A549 treated with CpdA at 1 μM for 4 hours (cell line): ENCODE data around the gene TBC1D26. TPM values are rescaled to one million over a fixed set of nuclear protein-coding genes. Genes with fewer than 3 reads are reported as not detected.

Experiments
- total RNA-seq: library from RNA; stranded (reverse); fragments of 200-300 nt; extraction: Qiagen RNA extraction; gene quantifications from 5 replicates; pipeline ENCODE4 v1.2.3, GENCODE V29; 2022; ENCODE audit warnings: low read depth

Gene TBC1D26
- 0.05 TPM in 1 of 5 replicates, not detected in the others for total RNA-seq

DNA sequence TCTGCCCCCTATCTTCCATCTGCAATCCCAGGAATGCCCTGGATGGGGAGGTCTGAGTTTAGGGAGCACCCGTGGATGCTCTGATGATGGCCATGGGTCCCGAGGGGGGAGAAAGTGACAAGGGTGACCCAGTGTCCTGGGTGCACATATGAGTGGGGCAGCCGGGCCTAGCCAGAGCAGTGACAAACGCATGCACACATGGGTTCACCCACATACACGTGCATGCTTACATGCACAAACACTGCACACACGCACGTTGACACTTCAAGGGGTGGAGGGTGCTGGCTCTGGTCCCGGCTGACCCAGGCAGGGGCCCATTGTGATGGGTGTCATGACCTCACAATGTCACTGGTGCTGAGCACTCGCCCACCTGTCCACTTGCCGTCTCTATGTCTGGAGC is at the start of gene TBC1D26:
Gene TBC1D26, plus strand, starts transcription at position 384 of the 400 bp plus-strand sequence. CDS start 3,066 bp downstream, outside the sequence.

DNA sequence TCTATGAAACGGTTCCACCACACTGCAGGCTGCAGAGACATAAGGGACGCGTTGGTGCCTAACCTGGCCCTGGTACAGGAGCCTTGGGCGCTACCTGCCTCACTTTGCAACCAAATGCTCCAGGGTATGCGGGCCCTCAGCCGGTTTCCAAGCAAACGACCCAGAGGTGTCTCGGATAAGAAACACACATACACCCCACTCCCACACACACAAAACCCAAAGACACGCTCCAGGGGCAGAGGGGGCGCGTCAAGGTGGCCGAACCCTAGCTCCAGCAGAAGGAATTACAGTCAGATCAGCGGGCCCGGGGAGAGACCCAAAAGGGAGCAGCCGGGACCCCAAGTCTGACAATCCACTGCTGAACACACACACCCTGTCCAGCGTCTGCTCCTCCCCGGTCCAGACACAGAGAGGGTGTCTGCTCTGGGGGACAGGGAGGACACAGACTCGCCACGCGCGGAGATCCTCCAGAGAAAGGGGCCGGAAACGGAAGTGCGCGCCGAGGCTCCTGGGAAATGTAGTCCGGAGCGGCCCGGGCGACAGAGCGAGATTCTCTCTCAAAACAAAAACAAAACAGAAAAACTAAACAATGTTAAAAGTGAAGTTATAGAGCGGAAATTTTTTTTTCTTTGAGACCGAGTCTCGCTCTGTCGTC is 48.1 kb upstream of the TBC1D26 start, which contains the start of gene TRIM16:
Gene TRIM16, minus strand, starts transcription at position 488 of the 655 bp plus-strand sequence. CDS start 32,702 bp downstream, outside the sequence.

GRCh38 chr17:15699413-15699924 is 32.6 kb upstream of the TBC1D26 start, which contains the start of gene ZNF286A:
Gene ZNF286A, plus strand, starts transcription at chr17:15699752. Its CDS starts 578 bp downstream, at chr17:15700330.

Other genes starting within 250 kb of the TBC1D26 start
- 8.8 to 14.7 TPM (median 10.0 TPM) in 5 replicates for gene TVP23C, start 168.8 kb upstream of the TBC1D26 start, total RNA-seq
- gene FBXW10B, start 112.6 kb upstream of the TBC1D26 start, total RNA-seq: 2.2 to 4.2 TPM (median 3.7 TPM) in 5 replicates
- gene TRIM16, start 48.0 kb upstream of the TBC1D26 start, total RNA-seq: 245 to 303 TPM (median 258 TPM) in 5 replicates
- gene ZNF286A, start 32.5 kb upstream of the TBC1D26 start, total RNA-seq: 26.7 to 37.9 TPM (median 29.5 TPM) in 5 replicates
- gene ADORA2B, start 212.8 kb downstream of the TBC1D26 start, total RNA-seq: 9.8 to 13.9 TPM (median 12.2 TPM) in 5 replicates